Duodenal mucosa (tissue), 2 donors: ENCODE results near the gene ZC3H18.

ENCODE experiments used
- H3K27ac ChIP-seq: one replicate; pipeline ENCODE4 v1.7.0; 2013; ENCODE audit warnings: low read depth, low read length
- H3K27me3 ChIP-seq, 2 donors: one replicate each; pipeline ENCODE4 v1.7.0; 2013; ENCODE audit warnings: low read length in 2 of 2, control low read depth in 1 of 2; ENCODE audit not compliant: insufficient read depth in 2 of 2, control insufficient read depth in 1 of 2
- H3K36me3 ChIP-seq, 2 donors: one replicate each; pipeline ENCODE4 v1.7.0; 2013; ENCODE audit warnings: low read length in 2 of 2, control low read depth in 1 of 2; ENCODE audit not compliant: insufficient read depth in 2 of 2, control insufficient read depth in 1 of 2
- H3K4me1 ChIP-seq, 2 donors: one replicate each; pipeline ENCODE4 v1.7.0; 2013; ENCODE audit warnings: low read length in 2 of 2, control low read depth in 1 of 2; ENCODE audit not compliant: insufficient read depth in 2 of 2, control insufficient read depth in 1 of 2
- H3K4me3 ChIP-seq, 2 donors: one replicate each; pipeline ENCODE4 v1.7.0; 2013; ENCODE audit warnings: low read length in 2 of 2, low read depth in 1 of 2
- H3K9ac ChIP-seq, 2 donors: one replicate each; pipeline ENCODE4 v1.7.0; 2013; ENCODE audit warnings: low read length in 2 of 2, low read depth in 1 of 2
- H3K9me3 ChIP-seq, 2 donors: one replicate each; pipeline ENCODE4 v1.7.0; 2013; ENCODE audit warnings: low read length in 2 of 2, control low read depth in 1 of 2; ENCODE audit not compliant: control insufficient read depth in 1 of 2

Gene ZC3H18

GRCh38 chr16:88550246-88550661 is 19.9 kb upstream of the ZC3H18 start:
- no peak overlapping the region for H3K4me3 ChIP-seq
- no peaks in the 10 kb centered on the region for H3K9me3 ChIP-seq
- H3K9ac ChIP-seq: no peak overlapping the region
- H3K4me1 ChIP-seq: peaks cover 0 to 6% of the 10 kb centered on the region in 2 donors
- peaks cover 7 to 16% of the 10 kb centered on the region in 2 donors for H3K27me3 ChIP-seq
- no peaks in the 10 kb centered on the region for H3K36me3 ChIP-seq
- H3K27ac ChIP-seq: no peak overlapping the region

- Histone ChIP-seq H3K9me3 (no peaks in the 10 kb centered on the region), H3K27me3 (peaks cover 3 to 7% of the 10 kb centered on the region in 2 donors), H3K27ac (no peak overlapping the region), H3K36me3 (no peaks in the 10 kb centered on the region), H3K4me1 (peaks cover 0 to 6% of the 10 kb centered on the region in 2 donors), H3K9ac (no peak overlapping the region), H3K4me3 (no peak overlapping the region)
Observed at GRCh38 chr16:88552166-88552565, 18.0 kb upstream of the ZC3H18 start.

GRCh38 chr16:88552815-88553214 is 17.4 kb upstream of the ZC3H18 start:
- Histone ChIP-seq H3K4me3 (no peak overlapping the region), H3K9ac (no peak overlapping the region), H3K9me3 (no peaks in the 10 kb centered on the region), H3K36me3 (no peaks in the 10 kb centered on the region), H3K4me1 (peaks cover 0 to 6% of the 10 kb centered on the region in 2 donors), H3K27me3 (peaks cover 3 to 6% of the 10 kb centered on the region in 2 donors), H3K27ac (no peak overlapping the region)

- Histone ChIP-seq H3K27me3 (peaks cover 4 to 5% of the 10 kb centered on the region in 2 donors), H3K27ac (no peak overlapping the region), H3K4me1 (peaks cover 2 to 9% of the 10 kb centered on the region in 2 donors), H3K9me3 (no peaks in the 10 kb centered on the region), H3K4me3 (no peak overlapping the region), H3K36me3 (no peaks in the 10 kb centered on the region), H3K9ac (no peak overlapping the region)
Observed at GRCh38 chr16:88553739-88554138, 16.5 kb upstream of the ZC3H18 start.

GRCh38 chr16:88554711-88555264 is 15.4 kb upstream of the ZC3H18 start:
- no peak overlapping the region for H3K4me3 ChIP-seq
- H3K27ac ChIP-seq: no peak overlapping the region
- H3K9ac ChIP-seq: no peak overlapping the region
- peaks cover 3 to 12% of the 10 kb centered on the region in 2 donors for H3K4me1 ChIP-seq
- no peaks in the 10 kb centered on the region for H3K9me3 ChIP-seq
- H3K27me3 ChIP-seq: peaks cover 0 to 2% of the 10 kb centered on the region in 2 donors
- H3K36me3 ChIP-seq: no peaks in the 10 kb centered on the region

- Histone ChIP-seq H3K36me3 (no peaks in the 10 kb centered on the region), H3K27me3 (peaks cover 0 to 2% of the 10 kb centered on the region in 2 donors), H3K4me1 (peaks cover 3 to 6% of the 10 kb centered on the region in 2 donors), H3K27ac (no peak overlapping the region), H3K9ac (no peak overlapping the region), H3K9me3 (no peaks in the 10 kb centered on the region), H3K4me3 (no peak overlapping the region)
Observed at GRCh38 chr16:88556294-88556988, 13.8 kb upstream of the ZC3H18 start.

GRCh38 chr16:88558457-88559442 is 11.5 kb upstream of the ZC3H18 start:
- H3K27ac ChIP-seq: no peak overlapping the region

GRCh38 chr16:88560714-88561484 is 9.3 kb upstream of the ZC3H18 start:
- H3K4me1 ChIP-seq: peaks cover 3 to 6% of the 10 kb centered on the region in 2 donors
- no peaks in the 10 kb centered on the region for H3K36me3 ChIP-seq
- H3K9me3 ChIP-seq: no peaks in the 10 kb centered on the region
- H3K27me3 ChIP-seq: peaks cover 0 to 2% of the 10 kb centered on the region in 2 donors
- no peak overlapping the region for H3K4me3 ChIP-seq
- no peak overlapping the region for H3K27ac ChIP-seq
- H3K9ac ChIP-seq: no peak overlapping the region

More at GRCh38 chr16:88558457-88559442, 11.5 kb upstream of the ZC3H18 start:
- Histone ChIP-seq H3K4me1 (peaks cover 3 to 6% of the 10 kb centered on the region in 2 donors), H3K36me3 (no peaks in the 10 kb centered on the region), H3K27me3 (peaks cover 0 to 2% of the 10 kb centered on the region in 2 donors), H3K9me3 (no peaks in the 10 kb centered on the region), H3K9ac (no peak overlapping the region), H3K4me3 (no peak overlapping the region)

- H3K4me3 ChIP-seq: no peak overlapping the region
- H3K4me1 ChIP-seq: peaks cover 3 to 6% of the 10 kb centered on the region in 2 donors
- H3K36me3 ChIP-seq: no peaks in the 10 kb centered on the region
- peaks cover 0 to 2% of the 10 kb centered on the region in 2 donors for H3K27me3 ChIP-seq
- no peak overlapping the region for H3K27ac ChIP-seq
- H3K9me3 ChIP-seq: no peaks in the 10 kb centered on the region
- no peak overlapping the region for H3K9ac ChIP-seq
Observed at GRCh38 chr16:88561485-88562359, 8.5 kb upstream of the ZC3H18 start.
